Measurements from ENCODE around the gene PLEKHG3. TPM values are rescaled to one million over a fixed set of nuclear protein-coding genes. Genes with fewer than 3 reads are reported as not detected.

Gene PLEKHG3
- total RNA-seq, 2 experiments from 2014 or later = 20.1 to 22.6 TPM

DNA sequence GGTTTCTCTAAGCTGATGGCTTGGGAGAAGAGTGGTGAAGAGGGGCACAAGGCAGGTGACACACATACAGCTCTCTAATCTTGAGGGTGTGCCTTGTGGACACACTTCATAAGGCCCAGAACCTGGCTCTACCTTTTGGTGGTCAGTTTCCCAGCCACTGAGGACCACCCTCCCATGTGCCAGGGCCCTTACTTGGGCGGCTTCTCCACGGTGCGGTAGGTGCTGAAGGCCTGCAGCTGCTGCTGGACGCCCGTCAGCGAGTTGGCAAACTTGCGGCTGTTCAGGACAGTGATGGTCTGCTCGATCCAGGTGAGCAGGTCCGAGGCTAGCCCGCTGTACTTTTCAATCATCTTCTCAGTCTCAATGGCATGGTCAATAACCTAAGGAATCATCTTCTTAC, 95.3 kb downstream of the PLEKHG3 start:
- Mint-ChIP-seq H3K36me3 (no peaks in the 10 kb centered on the region), H3K4me1 (ENCODE audit: low read depth) (no peaks in the 10 kb centered on the region), H3K4me3 (no peak overlapping the region), H3K27me3 (no peaks in the 10 kb centered on the region), H3K27ac (no peak overlapping the region), H3K9me3 (no peaks in the 10 kb centered on the region)
- POLR2A ChIA-PET = no interaction called here
- CTCF ChIA-PET = interaction anchor here (0.9 to 2.3 kb wide), 5 partner anchors 23 to 93 kb away, joined by 3 to 17 read pairs (median 3); no protein-coding TSS in a partner anchor
- intact Hi-C loops (cut with micrococcal nuclease) = no loop called here
- no peak for DNase-seq

Small RNAs within 50 kb of the gene (microRNA-seq; reads per million reads assigned to microRNA genes)
- not detected for gene MIR7855 (ENCODE audit: borderline microRNAs expressed, borderline number of aligned reads, borderline replicate concordance)

Other genes starting within 250 kb of the PLEKHG3 start
- 1 to 10 TPM in 1 of 2 experiments, under 1 TPM in 1; 0.74 to 1.1 TPM for gene AKAP5, start 238.9 kb upstream of the PLEKHG3 start, total RNA-seq
- 10 to 100 TPM; 24.2 to 27.5 TPM for gene ZBTB25, start 200.6 kb upstream of the PLEKHG3 start, total RNA-seq
- 10 to 100 TPM; 29.8 to 31.8 TPM for gene ZBTB1, start 199.7 kb upstream of the PLEKHG3 start, total RNA-seq
- gene HSPA2, start 163.7 kb upstream of the PLEKHG3 start, total RNA-seq = 1 to 10 TPM; 6.6 to 6.7 TPM
- under 1 TPM; 0.19 to 0.31 TPM for gene PPP1R36, start 154.5 kb upstream of the PLEKHG3 start, total RNA-seq
- gene SPTB, start 175.5 kb downstream of the PLEKHG3 start, total RNA-seq = under 1 TPM; 0.57 to 0.70 TPM
- gene CHURC1, start 210.0 kb downstream of the PLEKHG3 start, total RNA-seq = 10 to 100 TPM; 61.7 to 62.6 TPM
- gene GPX2, start 238.3 kb downstream of the PLEKHG3 start, total RNA-seq = not detected